Right atrium auricular region (tissue), 2 donors: ENCODE data around the gene STXBP4. TPM values are rescaled to one million over a fixed set of nuclear protein-coding genes. Genes with fewer than 3 reads are reported as not detected.

Experiments used
- DNase-seq: peaks from one replicate; pipeline ENCODE4 v3.0.0-alpha.2; 2019; ENCODE audit warnings: low spot score
- H3K27ac ChIP-seq, 2 donors: fragments of 200-600 bp; sonication (generic); 1 replicate in 1 of 2; 2 replicates in 1 of 2; pipeline ENCODE4 v1.5.1; 2016 to 2019
- H3K27me3 ChIP-seq, 2 donors: fragments of 200-600 bp; sonication (generic); one replicate each; pipeline versions ENCODE4 v1.5.1 to v1.6.0; 2017 to 2019
- H3K36me3 ChIP-seq: fragments of 200-600 bp; sonication (generic); one replicate; pipeline ENCODE4 v1.5.1; 2016
- H3K4me1 ChIP-seq, 2 donors: fragments of 200-600 bp; sonication (generic); one replicate each; pipeline versions ENCODE4 v1.5.1 to v1.6.0; 2017 to 2019
- H3K4me3 ChIP-seq, 2 donors: fragments of 200-600 bp; sonication (generic); 1 replicate in 1 of 2; 2 replicates in 1 of 2; pipeline ENCODE4 v1.5.1; 2017 to 2019; ENCODE audit warnings: mild to moderate bottlenecking in 1 of 2, moderate library complexity in 1 of 2
- H3K9me3 ChIP-seq, 2 donors: fragments of 200-600 bp; sonication (generic); one replicate each; pipeline ENCODE4 v1.5.1; 2019
- total RNA-seq, 2 donors: library from RNA; depleted of rRNA; stranded (reverse); fragments of >200 nt; gene quantifications; one replicate each; pipeline ENCODE4 v1.1.0, GENCODE V29; 2016
- TF ChIP-seq, protein P1 (sequence below), 2 donors: fragments of 200-600 bp; sonication (generic); IDR thresholded peaks; one replicate each; pipeline ENCODE4 v1.5.1; 2019; ENCODE audit warnings: antibody characterized with exemption in 2 of 2

The STXBP4 gene
- total RNA-seq, 2 donors from 2014 or later = 3.9 to 17.1 TPM

DNA sequence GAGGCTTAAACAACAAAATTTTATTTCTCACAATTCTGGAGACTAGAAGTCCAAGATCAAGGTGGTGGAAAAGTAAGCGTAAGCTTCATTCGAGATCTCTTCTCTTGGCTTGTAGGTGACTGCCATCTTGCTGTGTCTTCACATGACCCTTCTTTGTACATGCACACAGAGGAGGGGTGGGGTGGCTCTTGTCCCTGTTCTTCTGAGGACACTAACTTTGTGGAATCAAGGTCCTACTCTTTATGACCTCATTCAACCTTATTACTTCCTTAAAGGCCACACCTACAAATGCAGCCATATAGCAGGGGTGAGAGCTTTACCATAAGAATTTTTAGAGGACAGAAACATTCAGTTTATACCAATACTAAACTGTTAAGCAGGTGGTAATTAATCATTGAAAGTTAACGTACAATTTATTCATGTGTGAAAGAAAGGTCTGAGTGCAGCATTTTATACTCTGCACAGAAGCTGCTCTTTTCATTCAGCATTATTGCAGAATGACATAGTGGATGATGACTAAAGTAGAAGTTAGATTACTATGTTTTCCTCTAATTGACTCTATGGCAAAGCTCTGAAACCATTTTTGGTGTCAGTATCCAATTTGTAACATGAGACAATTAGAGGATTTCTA is 156.3 kb downstream of the STXBP4 start:
- Histone ChIP-seq H3K27me3 (no peaks in the 10 kb centered on the region), H3K4me1 (no peaks in the 10 kb centered on the region), H3K9me3 (no peaks in the 10 kb centered on the region), H3K27ac (no peak overlapping the region), H3K4me3 (no peak overlapping the region), H3K36me3 (no peaks in the 10 kb centered on the region)
- no peak for DNase-seq
- TF ChIP-seq, protein P1, sequence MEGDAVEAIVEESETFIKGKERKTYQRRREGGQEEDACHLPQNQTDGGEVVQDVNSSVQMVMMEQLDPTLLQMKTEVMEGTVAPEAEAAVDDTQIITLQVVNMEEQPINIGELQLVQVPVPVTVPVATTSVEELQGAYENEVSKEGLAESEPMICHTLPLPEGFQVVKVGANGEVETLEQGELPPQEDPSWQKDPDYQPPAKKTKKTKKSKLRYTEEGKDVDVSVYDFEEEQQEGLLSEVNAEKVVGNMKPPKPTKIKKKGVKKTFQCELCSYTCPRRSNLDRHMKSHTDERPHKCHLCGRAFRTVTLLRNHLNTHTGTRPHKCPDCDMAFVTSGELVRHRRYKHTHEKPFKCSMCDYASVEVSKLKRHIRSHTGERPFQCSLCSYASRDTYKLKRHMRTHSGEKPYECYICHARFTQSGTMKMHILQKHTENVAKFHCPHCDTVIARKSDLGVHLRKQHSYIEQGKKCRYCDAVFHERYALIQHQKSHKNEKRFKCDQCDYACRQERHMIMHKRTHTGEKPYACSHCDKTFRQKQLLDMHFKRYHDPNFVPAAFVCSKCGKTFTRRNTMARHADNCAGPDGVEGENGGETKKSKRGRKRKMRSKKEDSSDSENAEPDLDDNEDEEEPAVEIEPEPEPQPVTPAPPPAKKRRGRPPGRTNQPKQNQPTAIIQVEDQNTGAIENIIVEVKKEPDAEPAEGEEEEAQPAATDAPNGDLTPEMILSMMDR (IDR thresholded peaks at IDR 0.05) = no peak

DNA sequence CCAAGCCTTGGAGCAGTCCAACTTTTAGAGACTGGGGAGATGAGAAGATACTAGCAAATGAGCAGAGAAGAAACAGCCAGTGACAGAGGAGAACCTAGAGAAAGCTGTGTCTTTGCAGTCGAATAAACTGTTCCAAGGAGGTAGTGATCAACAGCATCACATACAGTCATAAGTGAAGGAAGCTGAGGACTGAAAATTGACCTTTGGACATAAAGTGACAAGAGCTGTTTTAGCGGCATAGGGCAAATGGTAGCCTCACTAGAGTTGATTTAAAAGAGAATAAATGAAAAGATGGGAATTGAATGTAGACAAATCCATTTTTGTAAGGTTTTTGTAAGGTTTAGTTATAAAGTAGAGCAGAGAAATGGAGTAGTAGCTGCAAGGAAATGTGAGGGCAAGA is 165.0 kb downstream of the STXBP4 start:
- Histone ChIP-seq H3K27ac (no peak overlapping the region), H3K4me1 (no peaks in the 10 kb centered on the region), H3K36me3 (no peaks in the 10 kb centered on the region), H3K4me3 (no peak overlapping the region), H3K27me3 (no peaks in the 10 kb centered on the region), H3K9me3 (no peaks in the 10 kb centered on the region)
- no peak for DNase-seq
- TF ChIP-seq, protein P1 (IDR thresholded peaks at IDR 0.05) = no peak

- Histone ChIP-seq H3K36me3 (no peaks in the 10 kb centered on the region), H3K27me3 (no peaks in the 10 kb centered on the region), H3K9me3 (no peaks in the 10 kb centered on the region), H3K27ac (no peak overlapping the region), H3K4me3 (no peak overlapping the region), H3K4me1 (no peaks in the 10 kb centered on the region)
- DNase-seq = no peak
- TF ChIP-seq, protein P1 (IDR thresholded peaks at IDR 0.05) = no peak
Measured at GRCh38 chr17:55134486-55135157, 166.1 kb downstream of the STXBP4 start.

- no peak for DNase-seq
- TF ChIP-seq, protein P1 (IDR thresholded peaks at IDR 0.05) = no peak
- H3K4me1 ChIP-seq = no peaks in the 10 kb centered on the region
Measured at GRCh38 chr17:55140809-55141208, 172.2 kb downstream of the STXBP4 start.

DNA sequence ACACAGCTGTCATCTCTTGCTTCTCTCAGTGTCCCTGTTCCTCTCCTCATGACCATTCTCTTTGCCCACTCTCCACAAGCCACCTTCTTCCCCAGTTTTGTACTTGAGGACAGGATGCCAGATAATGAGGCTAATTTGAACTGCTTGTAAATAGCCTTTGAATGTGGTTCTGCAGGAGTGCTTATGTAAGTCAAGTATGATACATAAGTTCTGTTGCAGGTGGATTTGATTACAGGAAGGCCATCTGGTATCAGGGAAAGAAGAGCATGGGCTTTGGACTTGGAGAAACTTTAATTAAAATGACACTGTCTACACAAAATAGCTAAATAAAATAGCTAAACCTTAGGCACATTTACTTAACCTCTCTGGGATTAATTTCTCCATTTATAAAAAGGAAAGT is 176.0 kb downstream of the STXBP4 start:
- H3K27ac ChIP-seq = no peak overlapping the region
- no peaks in the 10 kb centered on the region for H3K27me3 ChIP-seq
- no peak overlapping the region for H3K4me3 ChIP-seq
- no peak for DNase-seq
- TF ChIP-seq, protein P1 (IDR thresholded peaks at IDR 0.05) = no peak
- no peaks in the 10 kb centered on the region for H3K4me1 ChIP-seq
- H3K36me3 ChIP-seq = no peaks in the 10 kb centered on the region
- H3K9me3 ChIP-seq = no peaks in the 10 kb centered on the region

More at GRCh38 chr17:55140809-55141208, 172.2 kb downstream of the STXBP4 start:
- Histone ChIP-seq H3K4me3 (no peak overlapping the region), H3K27me3 (no peaks in the 10 kb centered on the region), H3K9me3 (no peaks in the 10 kb centered on the region), H3K36me3 (no peaks in the 10 kb centered on the region), H3K27ac (no peak overlapping the region)
